Measurements from ENCODE around the gene POLR2L. TPM values are rescaled to one million over a fixed set of nuclear protein-coding genes. Genes with fewer than 3 reads are reported as not detected.

POLR2L gene
- total and polyA plus RNA-seq, 2 of the 13 experiments (the other 11 are each of a cell fraction or from before 2014, with no cell fraction given): 104 to 114 TPM

GRCh38 chr11:792535-792821, 49.9 kb downstream of the POLR2L start:
- BruUV-seq (replicated peaks): no TSS peak
- Histone ChIP-seq H3K79me2 (ENCODE audit: insufficient read depth, low read length) (peaks cover 4% of the 10 kb centered on the region), H3K27me3 (ENCODE audit: control insufficient read depth in 1 of 2, insufficient read depth in 2 of 2, low read length in 2 of 2) (peaks cover 0 to 2% of the 10 kb centered on the region in 2 experiments; a peak in 2 of 5 replicates), H3K36me3 (replicated peaks in 1 of 2; ENCODE audit: control insufficient read depth in 1 of 2, insufficient read depth in 2 of 2, low read length in 2 of 2) (no peaks in the 10 kb centered on the region; a peak in 1 of 5 replicates), H4K20me1 (ENCODE audit: insufficient read depth, low read length) (no peaks in the 10 kb centered on the region), H3K9me3 (ENCODE audit: low read length) (no peaks in the 10 kb centered on the region), H3K4me3 (replicated peaks in 1 of 3; ENCODE audit: insufficient read depth in 1 of 3, low read depth in 2 of 3, low read length in 3 of 3) (no peak overlapping the region), H3K4me1 (ENCODE audit: insufficient read depth, low read length) (peaks cover 21% of the 10 kb centered on the region), H2AFZ (ENCODE audit: low read length) (no peak overlapping the region), H3K4me2 (ENCODE audit: low read depth, low read length) (no peak overlapping the region), H3K9ac (ENCODE audit: insufficient read depth, low read depth, low read length) (no peak overlapping the region), H3K27ac (ENCODE audit: extremely low read length, insufficient read depth, low read length) (no peak overlapping the region)
- no peak for FAIRE-seq
- in situ Hi-C loops (cut with HindIII; ENCODE audit: extremely low pct_ligation_motif_present, low pct_unique_long_range_greater_than_20kb) (no loop called here), intact Hi-C loops (cut with micrococcal nuclease; ENCODE audit: unreplicated experiment) (no loop called here)
- no peak for DNase-seq (ENCODE audit: low spot score)
- WGBS (ENCODE audit: low lambda C conversion rate): 96% methylated on average over 6 of the region's 15 CpGs
- CTCF ChIA-PET (ENCODE audit: low intra/inter-chr PET ratio, low total read pairs): no interaction called here
- POLR2A ChIA-PET: no interaction called here
- no peak for ATAC-seq
- TF ChIP-seq HNRNPLL (IDR thresholded peaks at IDR 0.05; ENCODE audit: low read depth, low read length, poor library complexity, severe bottlenecking): no peak
- no peak for TF ChIP-seq AKNA (CRISPR knock-in tag; IDR thresholded peaks at IDR 0.05; ENCODE audit: borderline replicate concordance)
- TF ChIP-seq KAT2B (IDR thresholded peaks at IDR 0.05; ENCODE audit: borderline replicate concordance, low read depth, low read length): no peak
- TF ChIP-seq SKIL (CRISPR knock-in tag; IDR thresholded peaks at IDR 0.05; ENCODE audit: borderline replicate concordance): no peak
- TF ChIP-seq ZSCAN22 (CRISPR knock-in tag; IDR thresholded peaks at IDR 0.05): no peak
- TF ChIP-seq MAFF (IDR thresholded peaks at IDR 0.05; ENCODE audit: low read depth, low read length): no peak
- TF ChIP-seq ZNF18 (CRISPR knock-in tag; IDR thresholded peaks at IDR 0.05; ENCODE audit: insufficient replicate concordance): no peak
- TF ChIP-seq CCAR2 (optimal IDR thresholded peaks at IDR 0.05; ENCODE audit: low read depth, low read length): no peak
- TF ChIP-seq ZNF251 (CRISPR knock-in tag; IDR thresholded peaks at IDR 0.05): no peak
- no peak for TF ChIP-seq ZMAT5 (CRISPR knock-in tag; IDR thresholded peaks at IDR 0.05; ENCODE audit: borderline replicate concordance, low read depth)
- no peak for TF ChIP-seq ZMYM2 (CRISPR knock-in tag; IDR thresholded peaks at IDR 0.05)
- no peak for TF ChIP-seq ZNF629 (CRISPR knock-in tag; conservative IDR thresholded peaks at IDR 0.05)
- TF ChIP-seq ZBTB38 (CRISPR knock-in tag; IDR thresholded peaks at IDR 0.05): no peak
- TF ChIP-seq ZBTB44 (CRISPR knock-in tag; IDR thresholded peaks at IDR 0.05): no peak
